ENCODE measurements around the gene STK32C.
"Not testable (repeated sequence)": the region's sequence is repeated elsewhere in the genome, so short reads cannot be mapped to it uniquely, and the experiment has no call there.

STK32C gene

GRCh38 chr10:132232981-132233380 is 74.8 kb downstream of the STK32C start:
- no peak for DNase-seq (ENCODE audit: low read depth in 1 of 2, low spot score in 1 of 2)

GRCh38 chr10:132232023-132232951 is 75.5 kb downstream of the STK32C start:
- no peak for DNase-seq (ENCODE audit: low read depth in 1 of 2, low spot score in 1 of 2)

- DNase-seq (ENCODE audit: low read depth in 1 of 2, low spot score in 1 of 2), result no peak
Observed at GRCh38 chr10:132231656-132232022, 76.1 kb downstream of the STK32C start.

- no peak for DNase-seq (ENCODE audit: low read depth in 1 of 2, low spot score in 1 of 2)
Observed at GRCh38 chr10:132230557-132231210, 77.1 kb downstream of the STK32C start.

GRCh38 chr10:132229834-132230556 is 77.8 kb downstream of the STK32C start:
- no peak for DNase-seq (ENCODE audit: low read depth in 1 of 2, low spot score in 1 of 2)

- no peak for DNase-seq (ENCODE audit: low read depth in 1 of 2, low spot score in 1 of 2)
Observed at GRCh38 chr10:132229096-132229495, 78.7 kb downstream of the STK32C start.

GRCh38 chr10:132228616-132229015 is 79.1 kb downstream of the STK32C start:
- no peak for DNase-seq (ENCODE audit: low read depth in 1 of 2, low spot score in 1 of 2)

GRCh38 chr10:132227851-132228390 is 79.8 kb downstream of the STK32C start:
- DNase-seq (ENCODE audit: low read depth in 1 of 2, low spot score in 1 of 2), result no peak

GRCh38 chr10:132226586-132227405 is 81.0 kb downstream of the STK32C start:
- DNase-seq (ENCODE audit: low read depth in 1 of 2, low spot score in 1 of 2), result no peak

GRCh38 chr10:132225849-132226205 is 81.9 kb downstream of the STK32C start:
- no peak for DNase-seq (ENCODE audit: low read depth in 1 of 2, low spot score in 1 of 2)

GRCh38 chr10:132225073-132225848 is 82.5 kb downstream of the STK32C start:
- no peak for DNase-seq (ENCODE audit: low read depth in 1 of 2, low spot score in 1 of 2)

- no peak for DNase-seq (ENCODE audit: low read depth in 1 of 2, low spot score in 1 of 2)
Observed at GRCh38 chr10:132224343-132225072, 83.2 kb downstream of the STK32C start.

GRCh38 chr10:132223611-132224342 is 84.0 kb downstream of the STK32C start:
- no peak for DNase-seq (ENCODE audit: low read depth in 1 of 2, low spot score in 1 of 2)

- peak in 1 of 2 donors; percentile 55 for DNase-seq (ENCODE audit: low read depth in 1 of 2, low spot score in 1 of 2)
Observed at GRCh38 chr10:132223156-132223590, 84.6 kb downstream of the STK32C start.

- no peak for DNase-seq (ENCODE audit: low read depth in 1 of 2, low spot score in 1 of 2)
Observed at GRCh38 chr10:132222726-132223125, 85.0 kb downstream of the STK32C start.

- DNase-seq (ENCODE audit: low read depth in 1 of 2, low spot score in 1 of 2), result not testable (repeated sequence)
Observed at GRCh38 chr10:132220996-132221395, 86.8 kb downstream of the STK32C start.

- no peak for DNase-seq (ENCODE audit: low read depth in 1 of 2, low spot score in 1 of 2)
Observed at GRCh38 chr10:132220061-132220460, 87.7 kb downstream of the STK32C start.

GRCh38 chr10:132219486-132219885 is 88.3 kb downstream of the STK32C start:
- no peak for DNase-seq (ENCODE audit: low read depth in 1 of 2, low spot score in 1 of 2)

All from activated CD4-positive, alpha-beta T cell treated with anti-CD3 and anti-CD28 coated beads, Interleukin-2, amount 50 U/mL, for 24 hours (primary cell).